Measurements from ENCODE around the gene NT5C3B.
A peak's percentile ranks its signal among the peaks of the same experiment; 100 is the strongest.
"Not testable (repeated sequence)": the region's sequence is repeated elsewhere in the genome, so short reads cannot be mapped to it uniquely, and the experiment has no call there.

Gene NT5C3B

DNA sequence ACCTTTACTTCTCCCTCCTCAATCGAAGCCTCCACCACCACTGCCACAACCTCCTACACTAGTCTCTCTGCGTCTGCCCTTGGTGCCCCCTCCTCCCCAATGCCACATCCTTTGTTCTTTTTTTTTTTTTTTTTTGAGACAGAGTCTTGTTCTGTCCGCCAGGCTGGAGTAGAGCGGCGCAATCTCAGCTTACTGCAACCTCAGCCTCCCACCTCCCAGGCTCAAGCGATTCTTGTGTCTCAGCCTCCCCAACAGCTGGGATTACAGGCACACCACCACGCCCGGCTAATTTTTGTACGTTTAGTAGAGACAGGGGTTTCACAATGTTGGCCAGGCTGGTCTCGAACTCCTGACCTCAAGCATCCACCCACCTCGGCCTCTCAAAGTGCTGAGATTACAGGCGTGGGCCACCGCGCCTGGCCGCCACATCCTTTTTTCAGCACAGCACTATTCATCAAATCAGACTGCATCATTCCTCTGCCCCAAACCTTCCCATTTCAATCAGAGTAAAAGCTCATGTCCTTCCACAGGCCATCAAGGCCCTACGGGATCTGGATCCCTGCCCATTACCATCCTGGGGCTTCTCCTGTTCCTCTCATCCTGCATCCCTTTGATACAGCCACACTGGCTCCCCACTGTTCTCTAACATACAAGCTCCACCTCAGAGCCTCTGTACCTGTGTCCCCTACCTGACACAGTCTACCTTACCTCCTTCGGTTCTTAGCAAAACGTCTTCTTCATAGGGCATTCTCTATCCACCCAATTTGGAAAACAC, 27.2 kb upstream of the NT5C3B start:
- no peak for DNase-seq (ENCODE audit: low spot score in 2 of 2)
- peaks cover 13% of the 10 kb centered on the region for H3K4me1 ChIP-seq
- H3K36me3 ChIP-seq (replicated peaks): peaks cover 24% of the 10 kb centered on the region
- H3K9me3 ChIP-seq: no peaks in the 10 kb centered on the region
- H3K4me3 ChIP-seq: peak overlapping the region; percentile 99
- in situ Hi-C loops (cut with MboI; ENCODE audit: low sequenced_read_pairs): no loop called here
- H3K27me3 ChIP-seq (ENCODE audit: low read depth): no peaks in the 10 kb centered on the region

DNA sequence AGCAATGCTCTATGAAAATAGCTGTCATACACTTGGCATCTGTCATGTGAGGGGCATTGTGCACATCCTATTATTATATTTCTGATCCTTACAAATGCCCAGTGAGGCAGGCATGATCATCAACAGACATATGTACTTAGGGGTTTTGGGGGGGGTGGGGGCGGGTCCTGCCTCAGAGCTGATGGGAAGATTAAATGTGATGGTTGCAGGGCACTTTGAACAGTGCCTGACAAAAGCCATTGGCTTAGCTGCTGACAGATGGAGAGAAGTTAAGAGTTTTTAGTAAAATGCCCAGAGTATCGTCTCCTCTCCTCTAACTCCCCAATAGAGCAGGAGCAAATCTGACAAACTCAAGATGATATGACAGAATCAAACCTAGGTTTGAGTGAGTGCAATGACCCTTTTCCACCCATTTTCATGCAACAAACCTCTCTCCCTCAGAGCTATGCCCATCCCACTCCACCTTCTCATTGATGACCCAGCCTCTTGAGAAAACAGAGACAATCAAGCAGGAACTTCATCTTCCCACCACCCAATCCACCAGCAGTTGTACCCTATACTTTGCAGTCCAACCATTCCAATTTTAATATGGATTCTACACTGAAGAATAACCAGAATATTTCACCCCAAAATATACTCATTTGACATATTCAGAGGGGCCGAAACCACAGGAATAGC, 24.4 kb upstream of the NT5C3B start:
- H3K4me3 ChIP-seq: no peak overlapping the region
- no peaks in the 10 kb centered on the region for H3K27me3 ChIP-seq (ENCODE audit: low read depth)
- in situ Hi-C loops (cut with MboI; ENCODE audit: low sequenced_read_pairs): no loop called here
- peaks cover 6% of the 10 kb centered on the region for H3K36me3 ChIP-seq (replicated peaks)
- H3K4me1 ChIP-seq: peaks cover 13% of the 10 kb centered on the region
- DNase-seq (ENCODE audit: low spot score in 2 of 2): no peak
- no peaks in the 10 kb centered on the region for H3K9me3 ChIP-seq

DNA sequence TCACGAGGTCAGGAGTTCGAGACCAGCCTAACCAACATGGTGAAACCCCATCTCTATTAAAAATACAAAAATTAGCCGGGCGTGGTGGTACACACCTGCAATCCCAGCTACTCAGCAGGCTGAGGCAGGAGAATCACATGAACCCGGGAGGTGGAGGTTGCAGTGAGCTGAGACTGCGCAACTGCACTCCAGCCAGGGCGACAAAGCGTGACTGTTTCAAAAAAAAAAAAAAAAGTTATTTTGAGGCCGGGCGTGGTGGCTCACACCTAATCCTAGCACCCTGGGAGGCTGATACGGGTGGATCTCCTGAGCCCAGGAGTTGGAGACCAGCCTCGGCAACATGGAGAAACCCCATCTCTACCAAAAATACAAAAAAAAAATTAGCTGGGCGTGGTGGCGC, 15.3 kb upstream of the NT5C3B start:
- H3K4me3 ChIP-seq; H3K9me3 ChIP-seq; in situ Hi-C loops (cut with MboI; ENCODE audit: low sequenced_read_pairs); H3K4me1 ChIP-seq; DNase-seq (ENCODE audit: low spot score in 2 of 2); H3K27me3 ChIP-seq (ENCODE audit: low read depth): not testable (repeated sequence)
- peaks cover 27% of the 10 kb centered on the region for H3K36me3 ChIP-seq (replicated peaks)

DNA sequence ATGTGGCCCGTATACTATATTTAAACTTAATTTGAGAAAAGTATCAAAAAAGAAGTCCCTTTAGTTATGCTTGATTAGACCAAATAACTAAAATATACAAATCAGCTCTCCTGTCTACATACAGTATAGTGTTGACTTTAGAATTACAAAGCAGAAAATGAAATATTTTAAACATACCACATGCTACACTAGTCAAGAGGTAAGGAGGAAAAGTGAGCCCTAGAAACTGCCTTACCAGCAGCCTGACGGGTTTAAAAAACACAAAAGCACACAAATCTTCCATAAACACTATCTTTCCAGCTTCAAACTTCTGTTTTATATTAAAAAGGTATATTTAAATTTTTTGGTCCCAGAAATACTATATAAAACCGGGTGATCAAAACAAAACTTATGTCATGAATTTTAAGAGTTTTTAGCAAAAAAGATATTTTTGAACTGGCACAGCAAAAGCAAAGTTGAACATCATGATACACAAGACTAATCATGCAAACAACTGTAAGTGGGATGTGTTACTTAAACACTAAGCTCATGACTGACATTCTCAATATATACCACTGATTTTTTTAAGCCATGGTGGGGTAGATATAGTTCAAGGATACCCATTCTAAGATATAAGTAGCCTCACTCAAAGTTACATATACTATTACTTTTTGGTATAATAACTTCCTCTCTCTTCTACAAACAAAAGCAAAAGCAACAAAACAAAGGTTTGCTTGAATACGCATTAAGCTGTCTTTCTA, 13.4 kb upstream of the NT5C3B start:
- H3K27me3 ChIP-seq (ENCODE audit: low read depth): no peaks in the 10 kb centered on the region
- in situ Hi-C loops (cut with MboI; ENCODE audit: low sequenced_read_pairs): no loop called here
- no peak for DNase-seq (ENCODE audit: low spot score in 2 of 2)
- H3K9me3 ChIP-seq: no peaks in the 10 kb centered on the region
- no peaks in the 10 kb centered on the region; the same call in 1 of the 2 replicates for H3K4me1 ChIP-seq
- peaks cover 18% of the 10 kb centered on the region for H3K36me3 ChIP-seq (replicated peaks)
- H3K4me3 ChIP-seq: no peak overlapping the region

DNA sequence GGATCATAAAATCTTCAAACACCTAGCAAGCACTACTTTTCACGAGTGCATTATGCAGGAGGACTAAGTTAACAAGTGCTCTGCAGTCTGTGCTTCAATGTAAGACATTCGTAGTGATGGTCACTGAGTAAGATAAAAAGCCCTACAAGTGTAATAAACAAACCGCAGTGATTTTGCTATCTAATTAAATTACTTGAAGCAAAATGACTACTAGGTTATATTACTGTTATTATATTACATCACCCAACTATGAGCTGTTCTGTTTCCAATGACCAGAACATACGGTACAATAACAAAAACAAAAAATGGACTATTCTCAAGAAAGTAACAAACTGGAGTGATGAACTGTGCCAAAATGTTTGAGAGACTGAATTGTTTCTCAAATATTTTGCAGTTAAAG, 12.8 kb upstream of the NT5C3B start:
- Histone ChIP-seq H3K9me3 (no peaks in the 10 kb centered on the region), H3K27me3 (ENCODE audit: low read depth) (no peaks in the 10 kb centered on the region), H3K36me3 (replicated peaks) (peaks cover 11% of the 10 kb centered on the region), H3K4me1 (no peaks in the 10 kb centered on the region; the same call in 1 of the 2 replicates), H3K4me3 (no peak overlapping the region)
- DNase-seq (ENCODE audit: low spot score in 2 of 2): no peak
- in situ Hi-C loops (cut with MboI; ENCODE audit: low sequenced_read_pairs): no loop called here

DNA sequence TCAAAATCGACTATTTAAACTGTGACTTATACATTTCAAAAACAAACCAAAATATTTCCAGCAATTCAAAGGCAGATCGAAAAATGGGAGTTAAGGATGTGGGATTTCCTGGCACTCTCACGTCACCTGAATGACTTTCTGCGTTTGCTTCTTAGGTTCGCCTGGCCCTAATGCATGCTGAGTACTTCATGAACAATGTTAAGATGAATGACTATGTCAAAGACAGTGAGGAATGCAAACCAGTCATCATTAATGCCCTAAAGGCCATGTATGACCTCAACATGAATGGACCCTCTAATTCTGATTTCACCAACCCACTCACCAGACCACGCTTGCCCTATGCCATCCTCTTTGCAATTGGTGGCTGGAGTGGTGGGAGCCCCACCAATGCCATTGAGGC, 8.9 kb upstream of the NT5C3B start:
- H3K9me3 ChIP-seq: no peaks in the 10 kb centered on the region
- no peak overlapping the region for H3K4me3 ChIP-seq
- no peaks in the 10 kb centered on the region for H3K36me3 ChIP-seq (replicated peaks)
- DNase-seq (ENCODE audit: low spot score in 2 of 2): no peak
- no peaks in the 10 kb centered on the region for H3K27me3 ChIP-seq (ENCODE audit: low read depth)
- no peaks in the 10 kb centered on the region for H3K4me1 ChIP-seq
- in situ Hi-C loops (cut with MboI; ENCODE audit: low sequenced_read_pairs): no loop called here

DNA sequence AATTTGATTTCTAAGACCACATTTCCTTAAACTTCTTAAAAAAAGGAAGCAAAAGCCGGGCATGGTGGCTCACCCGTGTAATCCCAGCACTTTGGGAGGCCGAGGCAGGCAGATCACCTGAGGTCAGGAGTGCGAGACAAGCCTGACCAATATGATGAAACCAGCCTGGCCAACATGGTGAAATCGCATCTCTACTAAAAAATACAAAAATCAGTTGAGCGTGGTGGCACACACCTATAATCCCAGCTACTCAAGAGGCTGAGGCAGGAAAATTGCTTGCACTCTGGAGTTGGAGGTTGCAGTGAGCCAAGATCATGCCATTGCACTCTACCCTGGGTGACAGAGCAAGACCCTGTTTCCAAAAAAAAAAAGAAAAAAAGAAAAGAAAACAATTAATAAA, 4.7 kb upstream of the NT5C3B start:
- H3K36me3 ChIP-seq (replicated peaks); H3K27me3 ChIP-seq (ENCODE audit: low read depth); DNase-seq (ENCODE audit: low spot score in 2 of 2); H3K4me1 ChIP-seq; in situ Hi-C loops (cut with MboI; ENCODE audit: low sequenced_read_pairs); H3K9me3 ChIP-seq; H3K4me3 ChIP-seq: not testable (repeated sequence)

DNA sequence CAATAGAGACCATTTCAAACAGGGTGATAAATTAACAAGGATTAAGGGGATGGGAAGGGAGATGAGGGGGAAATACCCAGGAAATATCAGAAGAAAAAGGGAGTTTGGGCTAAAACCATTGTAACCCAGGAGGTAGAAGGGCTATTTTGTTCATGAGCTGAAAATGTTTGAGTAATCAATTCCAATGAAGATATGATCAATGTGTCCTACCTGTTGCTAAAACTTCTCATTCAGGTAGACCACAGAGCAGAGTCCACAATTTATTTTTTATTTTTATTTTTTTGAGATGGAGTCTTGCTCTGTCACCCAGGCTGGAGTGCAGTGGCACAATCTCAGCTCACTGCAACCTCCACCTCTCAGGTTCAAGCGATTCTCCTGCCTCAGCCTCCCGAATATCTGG, 3.4 kb upstream of the NT5C3B start:
- H3K9me3 ChIP-seq; in situ Hi-C loops (cut with MboI; ENCODE audit: low sequenced_read_pairs); H3K36me3 ChIP-seq (replicated peaks); H3K4me1 ChIP-seq; DNase-seq (ENCODE audit: low spot score in 2 of 2); H3K4me3 ChIP-seq; H3K27me3 ChIP-seq (ENCODE audit: low read depth): not testable (repeated sequence)

DNA sequence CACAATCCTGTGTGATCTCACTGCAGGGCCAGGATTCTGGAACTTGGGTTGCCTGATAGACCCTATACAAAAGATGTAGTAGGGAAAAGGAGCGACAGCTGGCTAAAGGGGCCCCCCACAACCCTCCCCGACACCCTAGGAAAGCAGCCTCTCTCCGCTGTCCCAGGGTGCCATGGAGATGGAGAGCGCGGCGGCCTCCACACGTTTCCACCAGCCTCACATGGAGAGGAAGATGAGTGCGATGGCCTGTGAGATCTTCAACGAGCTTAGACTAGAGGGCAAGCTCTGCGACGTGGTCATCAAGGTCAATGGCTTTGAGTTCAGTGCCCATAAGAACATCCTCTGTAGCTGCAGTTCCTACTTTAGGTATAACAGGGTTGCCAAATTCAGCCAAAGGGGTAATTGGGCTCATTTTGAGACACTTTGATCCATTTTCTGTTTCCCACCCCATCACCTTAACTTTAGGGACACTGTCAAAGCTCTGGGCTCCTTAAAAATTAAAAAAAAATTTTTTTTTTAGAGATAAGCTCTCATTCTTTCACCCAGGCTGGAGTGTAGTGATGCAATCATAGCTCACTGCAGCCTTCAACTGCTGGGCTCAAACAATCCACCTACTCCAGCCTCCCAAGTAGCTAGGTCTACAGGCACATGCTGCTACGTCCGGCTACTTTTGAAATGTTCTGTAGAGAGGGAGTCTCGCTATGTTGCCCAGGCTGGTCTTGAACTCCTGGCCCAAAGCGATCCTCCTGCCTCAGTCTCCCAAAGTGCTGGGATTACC, 1.9 kb upstream of the NT5C3B start, which contains the start of gene KLHL10:
Gene KLHL10, plus strand, starts transcription at position 65 of the 778 bp plus-strand sequence. Its CDS starts 108 bp downstream, at position 173.
- Histone ChIP-seq H3K9me3 (no peaks in the 10 kb centered on the region), H3K4me3 (no peak within 1 kb of the TSS)

DNA sequence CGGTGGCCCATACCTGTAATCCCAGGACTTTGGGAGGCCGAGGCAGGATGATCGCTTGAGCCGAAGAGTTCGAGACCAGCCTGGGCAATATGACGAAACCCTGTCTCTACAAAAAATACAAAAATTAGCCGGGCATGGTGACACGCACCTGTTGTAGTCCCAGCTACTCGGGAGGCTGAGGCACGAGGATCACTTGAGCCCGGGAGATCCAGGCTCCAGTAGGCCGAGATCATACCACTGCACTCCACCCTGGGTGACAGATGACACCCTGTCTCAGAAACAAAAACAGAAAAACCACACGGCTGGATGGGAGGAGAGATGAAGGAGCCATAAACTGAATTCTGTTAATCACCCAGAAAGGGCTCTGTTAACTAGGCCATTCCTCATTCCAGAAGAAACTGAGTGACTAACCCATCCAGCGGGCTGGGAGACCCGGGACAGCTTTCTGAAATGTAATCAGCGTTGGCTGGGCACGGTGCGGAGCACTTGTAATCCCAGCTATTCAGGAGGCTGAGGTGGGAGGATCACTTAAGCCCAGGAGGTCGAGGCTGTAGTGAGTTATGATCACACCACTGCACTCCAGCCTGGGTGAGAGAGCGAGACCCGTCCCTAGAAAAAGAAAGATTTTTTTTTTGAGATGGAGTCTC, 641 bp upstream of the NT5C3B start:
- Histone ChIP-seq H3K9me3 (no peaks in the 10 kb centered on the region), H3K27me3 (ENCODE audit: low read depth) (no peaks in the 10 kb centered on the region), H3K4me1 (peaks cover 8% of the 10 kb centered on the region), H3K36me3 (replicated peaks) (peaks cover 28% of the 10 kb centered on the region), H3K4me3 (peak overlapping the region; percentile 79)
- DNase-seq (ENCODE audit: low spot score in 2 of 2): no peak
- in situ Hi-C loops (cut with MboI; ENCODE audit: low sequenced_read_pairs): no loop called here

More for the DNA sequence above, 1.9 kb upstream of the NT5C3B start, which contains the start of gene KLHL10:
- no peaks in the 10 kb centered on the region for H3K27me3 ChIP-seq (ENCODE audit: low read depth)
- in situ Hi-C loops (cut with MboI; ENCODE audit: low sequenced_read_pairs): no loop called here
- no peak for DNase-seq (ENCODE audit: low spot score in 2 of 2)
- peaks cover 8% of the 10 kb centered on the region for H3K4me1 ChIP-seq
- peaks cover 15% of the 10 kb centered on the region for H3K36me3 ChIP-seq (replicated peaks)

DNA sequence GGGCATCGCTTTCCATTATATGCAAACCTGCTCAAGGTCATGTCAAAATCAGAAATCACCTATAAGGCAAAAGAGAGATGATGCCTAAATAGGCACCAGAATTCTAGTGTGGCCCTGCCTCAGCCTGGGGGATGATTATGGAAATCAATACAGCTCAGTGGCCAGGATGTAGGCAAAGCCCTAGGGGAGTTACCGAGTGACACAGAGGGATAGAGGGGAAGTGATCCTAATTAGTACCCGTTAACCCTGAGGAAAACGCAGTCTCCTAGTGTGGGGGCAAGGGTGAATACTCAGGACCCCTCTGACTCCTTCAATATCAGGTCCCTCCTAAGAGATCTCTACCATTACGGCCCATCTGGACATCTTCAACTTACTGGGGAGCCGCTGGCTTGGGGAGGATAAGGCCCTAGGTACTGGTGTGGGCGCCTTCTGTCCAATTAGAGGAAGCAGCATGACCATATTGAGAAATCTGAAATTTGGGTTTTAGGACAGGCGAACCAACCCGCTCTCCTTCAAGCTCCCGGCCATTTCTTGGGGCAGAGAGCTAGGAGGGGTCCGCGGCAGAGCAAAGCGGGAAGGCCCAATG, 725 bp downstream of the NT5C3B start:
- no peak for DNase-seq (ENCODE audit: low spot score in 2 of 2)
- Histone ChIP-seq H3K9me3 (no peaks in the 10 kb centered on the region), H3K27me3 (ENCODE audit: low read depth) (no peaks in the 10 kb centered on the region), H3K36me3 (replicated peaks) (peaks cover 39% of the 10 kb centered on the region), H3K4me1 (peaks cover 8% of the 10 kb centered on the region), H3K4me3 (peak overlapping the region; percentile 79)
- in situ Hi-C loops (cut with MboI; ENCODE audit: low sequenced_read_pairs): no loop called here

DNA sequence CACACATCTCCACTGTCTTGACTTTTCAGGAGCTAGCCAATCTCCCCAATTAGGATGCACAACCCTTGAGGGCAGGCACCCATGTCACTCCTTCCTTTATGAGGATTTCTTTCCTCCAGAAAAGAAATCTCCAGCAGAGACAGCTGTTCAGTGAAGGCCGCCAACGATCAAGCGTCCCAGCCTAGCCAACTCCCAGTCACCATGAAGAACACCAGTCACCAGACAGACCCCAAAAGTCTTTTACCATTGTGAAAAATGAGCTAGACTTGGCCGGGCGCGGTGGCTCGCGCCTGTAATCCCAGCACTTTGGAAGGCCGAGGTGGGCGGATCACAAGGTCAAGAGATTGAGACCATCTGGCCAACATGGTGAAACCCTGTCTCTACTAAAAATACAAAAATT, 6.1 kb downstream of the NT5C3B start:
- H3K36me3 ChIP-seq (replicated peaks): peaks cover 75% of the 10 kb centered on the region
- in situ Hi-C loops (cut with MboI; ENCODE audit: low sequenced_read_pairs); H3K4me3 ChIP-seq; H3K4me1 ChIP-seq; H3K27me3 ChIP-seq (ENCODE audit: low read depth); DNase-seq (ENCODE audit: low spot score in 2 of 2); H3K9me3 ChIP-seq: not testable (repeated sequence)
